ENCODE measurements around the gene KCNH2.

GRCh38 chr7:150900675-150901074 lies 77.4 kb downstream of the KCNH2 start:
- TF ChIP-seq, protein P1, sequence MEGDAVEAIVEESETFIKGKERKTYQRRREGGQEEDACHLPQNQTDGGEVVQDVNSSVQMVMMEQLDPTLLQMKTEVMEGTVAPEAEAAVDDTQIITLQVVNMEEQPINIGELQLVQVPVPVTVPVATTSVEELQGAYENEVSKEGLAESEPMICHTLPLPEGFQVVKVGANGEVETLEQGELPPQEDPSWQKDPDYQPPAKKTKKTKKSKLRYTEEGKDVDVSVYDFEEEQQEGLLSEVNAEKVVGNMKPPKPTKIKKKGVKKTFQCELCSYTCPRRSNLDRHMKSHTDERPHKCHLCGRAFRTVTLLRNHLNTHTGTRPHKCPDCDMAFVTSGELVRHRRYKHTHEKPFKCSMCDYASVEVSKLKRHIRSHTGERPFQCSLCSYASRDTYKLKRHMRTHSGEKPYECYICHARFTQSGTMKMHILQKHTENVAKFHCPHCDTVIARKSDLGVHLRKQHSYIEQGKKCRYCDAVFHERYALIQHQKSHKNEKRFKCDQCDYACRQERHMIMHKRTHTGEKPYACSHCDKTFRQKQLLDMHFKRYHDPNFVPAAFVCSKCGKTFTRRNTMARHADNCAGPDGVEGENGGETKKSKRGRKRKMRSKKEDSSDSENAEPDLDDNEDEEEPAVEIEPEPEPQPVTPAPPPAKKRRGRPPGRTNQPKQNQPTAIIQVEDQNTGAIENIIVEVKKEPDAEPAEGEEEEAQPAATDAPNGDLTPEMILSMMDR (IDR thresholded peaks at IDR 0.05 in 8 of 11, conservative IDR thresholded peaks at IDR 0.05 in 3 of 11), result no peak
- TF ChIP-seq POLR2A (IDR thresholded peaks at IDR 0.05), result no peak
